NCI-H226 (cell line): ENCODE measurements around the gene AHRR.
"Not testable (repeated sequence)": the region's sequence is repeated elsewhere in the genome, so short reads cannot be mapped to it uniquely, and the experiment has no call there.

Experiments
- DNase-seq: peaks from one replicate; pipeline ENCODE4 v3.0.0-alpha.2; 2015

AHRR gene

DNA sequence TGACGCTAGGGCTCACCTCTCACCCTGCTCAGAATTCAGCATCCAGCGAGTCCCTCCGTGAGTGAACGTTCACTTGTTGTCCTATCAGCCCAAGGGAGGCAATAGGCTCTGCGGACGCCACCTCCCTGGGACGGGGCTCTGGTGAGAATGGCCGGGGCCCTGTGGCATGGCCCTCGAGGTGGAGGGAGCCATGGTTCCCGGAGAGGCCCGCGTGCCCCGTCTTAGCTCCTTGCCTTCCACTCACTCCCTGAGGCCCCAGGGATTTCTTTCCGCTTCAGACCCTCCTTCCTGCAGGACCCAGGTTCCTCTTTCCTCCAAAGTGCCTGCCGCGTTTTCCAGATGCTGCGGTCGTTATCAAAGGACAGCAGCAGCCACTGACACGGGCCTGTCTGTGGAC is 142.9 kb downstream of the AHRR start:
- no peak for DNase-seq

DNA sequence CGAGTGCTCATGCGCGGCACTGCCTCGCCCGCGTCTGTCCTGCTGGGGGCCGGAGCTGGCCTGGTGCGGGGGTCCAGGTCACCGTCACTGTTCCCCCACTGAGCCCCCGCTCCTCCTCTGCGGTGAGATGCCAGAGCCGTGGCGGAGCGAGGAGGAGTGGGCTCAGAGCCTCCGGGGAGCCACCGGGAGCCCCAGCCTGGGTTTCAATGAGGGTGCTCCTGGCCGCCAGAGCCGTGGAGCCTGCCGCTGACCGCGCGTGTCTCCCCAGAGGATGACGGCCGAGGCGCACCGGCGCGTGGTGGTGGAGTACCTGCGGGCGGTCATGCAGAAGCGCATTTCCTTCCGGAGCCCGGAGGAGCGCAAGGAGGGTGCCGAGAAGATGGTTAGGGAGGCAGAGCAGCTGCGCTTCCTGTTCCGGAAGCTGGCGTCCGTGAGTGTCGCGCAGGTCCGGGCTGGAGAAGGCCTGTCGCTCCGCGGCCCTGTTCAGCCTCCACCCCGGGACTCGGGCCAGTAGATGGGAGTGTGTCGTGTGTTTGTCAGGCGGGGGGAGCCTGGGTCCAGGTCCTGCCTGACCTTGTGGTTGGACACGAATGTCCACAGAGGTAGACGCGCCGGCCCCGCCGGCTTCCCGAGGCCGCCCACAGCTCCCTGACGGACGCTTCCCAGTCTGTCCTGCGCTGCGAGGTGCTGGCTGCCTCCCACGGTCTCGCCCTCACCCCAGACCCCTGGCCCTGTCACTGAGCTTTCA is 143.5 kb downstream of the AHRR start:
- no peak for DNase-seq

DNA sequence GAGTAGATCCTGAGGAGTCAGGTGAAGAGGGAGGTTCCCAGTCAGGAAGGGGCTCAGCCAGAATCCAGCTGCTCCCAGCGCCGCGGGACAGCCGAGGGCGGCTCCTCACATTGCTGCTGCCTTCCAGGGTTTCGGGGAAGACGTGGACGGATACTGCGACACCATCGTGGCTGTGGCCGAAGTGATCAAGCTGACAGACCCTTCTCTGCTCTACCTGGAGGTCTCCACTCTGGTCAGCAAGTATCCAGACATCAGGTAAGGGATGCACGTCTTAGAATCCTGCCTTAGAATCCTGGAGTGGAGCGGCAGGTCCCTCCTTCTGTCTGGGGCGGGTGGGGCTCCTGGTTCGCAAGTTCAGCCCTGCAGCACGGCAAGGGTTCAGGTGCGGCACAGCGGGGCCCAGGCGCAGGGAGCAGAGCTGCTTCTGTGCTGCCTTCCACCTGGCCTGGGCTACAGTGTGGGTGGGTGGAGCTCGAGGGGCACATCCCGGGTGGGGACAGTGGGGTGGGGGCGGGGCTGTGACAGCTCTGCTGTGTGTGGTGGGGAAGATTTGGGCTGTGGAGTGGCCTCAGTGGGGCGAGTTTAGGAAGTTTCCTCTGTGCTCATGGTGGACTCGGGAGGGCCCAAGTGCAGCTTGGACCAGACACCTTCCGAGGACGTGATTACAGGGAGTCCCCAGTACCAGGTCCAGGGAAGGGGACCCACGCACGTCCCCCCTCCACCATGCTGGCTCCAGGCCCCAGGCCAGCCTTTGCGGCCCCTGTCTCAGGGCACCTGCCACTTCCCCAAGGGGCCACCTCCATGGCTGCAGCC is 144.3 kb downstream of the AHRR start:
- no peak for DNase-seq

DNA sequence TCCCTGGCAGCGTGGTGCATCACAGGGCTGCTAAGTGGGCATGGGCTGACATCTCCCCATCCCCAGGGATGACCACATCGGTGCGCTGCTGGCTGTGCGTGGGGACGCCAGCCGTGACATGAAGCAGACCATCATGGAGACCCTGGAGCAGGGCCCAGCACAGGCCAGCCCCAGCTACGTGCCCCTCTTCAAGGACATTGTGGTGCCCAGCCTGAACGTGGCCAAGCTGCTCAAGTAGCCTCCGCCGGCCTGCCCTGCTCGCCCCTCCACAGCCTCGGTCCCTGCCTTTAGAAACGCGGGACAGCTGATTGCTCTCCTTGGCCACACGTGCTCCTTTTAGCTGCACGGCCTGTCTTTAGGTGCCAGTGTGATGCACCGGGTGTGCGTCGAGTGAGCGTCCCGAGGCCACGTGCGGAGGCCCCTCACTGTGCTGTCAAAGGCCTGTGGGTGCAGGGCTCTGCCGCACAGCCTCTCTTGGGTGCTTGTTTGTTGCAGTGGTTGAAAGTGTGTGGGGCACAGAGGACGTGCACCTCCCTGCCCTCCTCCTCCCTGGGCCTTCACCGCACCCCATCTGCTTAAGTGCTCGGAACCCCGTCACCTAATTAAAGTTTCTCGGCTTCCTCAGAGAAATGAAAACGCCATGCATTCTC is 145.3 kb downstream of the AHRR start:
- no peak for DNase-seq

DNA sequence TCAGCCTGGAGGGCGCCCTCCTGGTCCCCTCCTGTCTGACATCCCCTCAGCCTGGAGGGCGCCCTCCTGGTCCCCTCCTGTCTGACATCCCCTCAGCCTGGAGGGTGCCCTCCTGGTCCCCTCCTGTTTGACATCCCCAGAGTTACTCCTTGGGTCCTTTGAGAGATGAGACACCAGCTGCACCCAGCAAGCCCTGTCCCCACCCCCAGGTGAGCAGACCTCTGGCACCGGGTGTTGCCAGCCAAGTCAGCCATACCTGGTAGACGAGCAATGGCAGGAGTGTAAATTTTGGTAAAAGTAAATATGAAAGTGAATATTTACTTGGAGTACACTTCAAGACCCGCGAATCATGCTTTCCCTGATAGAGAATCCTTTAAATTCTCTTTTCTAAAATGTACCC is 146.9 kb downstream of the AHRR start:
- no peak for DNase-seq

DNA sequence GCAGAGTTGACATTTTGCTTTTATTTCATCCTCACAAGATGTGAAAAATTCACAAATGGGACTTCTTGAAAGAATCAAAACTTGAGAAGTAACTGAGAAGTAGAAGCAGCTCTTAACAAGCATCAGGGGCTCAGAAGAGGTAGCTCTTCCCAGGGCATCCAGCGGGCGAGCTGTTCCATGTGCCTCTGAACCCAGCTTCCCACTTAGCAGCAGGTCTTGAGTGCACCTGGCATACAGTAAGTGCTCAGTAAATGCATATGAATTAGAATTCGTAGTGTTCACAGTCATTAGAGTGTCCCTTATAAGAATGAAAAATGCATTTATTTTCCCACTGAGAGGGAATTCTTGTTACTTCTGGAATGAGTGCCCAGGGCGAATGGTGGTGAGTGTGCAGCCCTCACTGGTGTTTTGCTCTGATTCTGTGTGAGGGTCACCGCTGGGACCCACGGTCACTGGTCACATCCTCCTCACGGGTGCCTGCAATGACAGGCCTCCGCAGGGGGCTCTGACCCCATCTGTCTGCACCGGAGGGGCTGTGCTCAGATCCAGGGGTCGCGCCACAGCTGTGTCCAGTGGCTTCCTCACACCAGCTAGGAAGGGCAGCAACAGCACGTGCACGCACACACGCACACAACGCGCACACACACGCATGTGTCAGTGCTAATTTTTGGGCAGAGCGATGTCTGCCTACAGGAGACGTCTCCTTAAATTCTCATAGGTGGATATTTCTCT is 148.4 kb downstream of the AHRR start:
- no peak for DNase-seq

DNA sequence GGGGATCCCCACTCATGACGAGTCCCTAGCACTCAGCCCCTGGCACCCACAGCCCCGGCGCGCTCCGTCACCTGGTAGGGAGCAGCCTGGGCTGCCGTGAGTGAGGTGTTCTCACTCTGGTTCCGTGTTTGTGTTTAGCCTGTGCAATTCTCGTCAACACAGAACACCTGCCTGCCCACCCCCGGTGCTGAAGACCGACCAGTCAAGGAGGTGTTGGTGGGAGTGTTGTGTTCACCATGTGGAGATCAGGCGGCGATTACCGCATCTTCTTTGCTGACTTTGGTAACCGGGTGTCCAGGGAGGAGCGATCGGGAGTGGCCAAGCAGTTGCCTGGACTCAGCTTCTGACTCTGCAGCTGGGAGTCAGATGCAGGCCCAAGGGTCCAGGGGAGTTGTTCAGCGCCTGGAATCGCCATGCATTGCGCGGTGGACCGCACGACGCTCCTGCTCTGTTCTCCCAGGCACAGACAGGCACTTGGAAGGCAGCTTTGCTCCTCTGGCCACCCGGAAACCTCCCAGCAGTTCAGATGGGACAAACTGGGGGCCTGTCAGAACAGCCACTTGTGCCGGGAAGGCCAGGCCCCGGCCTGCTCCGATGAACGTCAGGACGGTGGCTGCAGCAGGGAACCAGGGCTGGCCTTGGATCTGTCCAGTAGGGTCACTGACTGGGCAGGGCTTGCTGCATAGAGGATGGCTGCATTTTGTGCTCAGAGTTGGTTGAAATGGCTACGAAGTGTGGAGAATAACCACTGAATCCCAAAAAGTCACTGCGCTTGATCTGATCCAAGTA is 149.6 kb downstream of the AHRR start:
- DNase-seq, result no peak

DNA sequence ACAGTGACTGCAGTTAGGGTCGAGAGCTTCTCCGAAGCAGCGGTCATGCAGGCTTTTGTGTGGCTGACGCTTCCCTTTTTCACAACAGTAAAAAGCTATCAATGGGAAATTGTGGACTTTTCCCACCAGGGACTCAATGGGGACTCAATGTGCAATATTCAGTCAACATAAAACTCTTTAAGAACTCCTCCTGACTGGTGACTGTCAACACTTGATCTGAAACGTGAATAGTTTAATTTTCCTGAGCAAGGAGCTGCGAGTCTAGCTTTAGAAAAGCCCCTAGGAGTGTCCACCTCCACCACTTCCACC is 150.2 kb downstream of the AHRR start:
- no peak for DNase-seq

DNA sequence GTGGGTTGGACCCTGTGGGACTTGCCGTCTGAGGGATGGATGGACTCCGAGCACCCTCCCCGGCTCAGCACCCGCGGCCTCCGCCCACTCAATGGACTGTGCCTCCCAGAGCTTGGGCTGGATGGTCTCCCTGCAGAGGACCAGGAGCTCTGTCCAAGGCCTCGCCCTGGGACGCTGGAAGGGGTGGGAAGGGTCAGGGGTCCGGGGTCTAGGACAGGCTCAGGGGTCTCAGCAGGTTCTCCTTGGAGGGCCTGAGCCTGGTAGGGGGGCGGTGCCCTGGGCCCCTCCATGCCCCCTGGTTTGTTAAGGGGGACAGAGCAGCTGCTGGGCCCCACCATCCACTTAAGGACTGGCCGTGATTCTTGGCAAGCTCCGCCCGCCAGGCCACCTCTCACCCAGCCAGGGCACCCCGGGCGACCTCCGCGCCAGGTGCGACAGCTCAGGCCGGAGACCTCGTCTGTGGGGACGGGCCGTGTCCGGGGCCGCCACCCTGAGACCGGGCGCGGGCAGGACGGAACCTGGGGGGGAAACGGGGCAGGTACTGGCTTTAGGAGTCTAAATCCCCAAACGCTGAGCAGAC is 150.7 kb downstream of the AHRR start:
- DNase-seq, result no peak

DNA sequence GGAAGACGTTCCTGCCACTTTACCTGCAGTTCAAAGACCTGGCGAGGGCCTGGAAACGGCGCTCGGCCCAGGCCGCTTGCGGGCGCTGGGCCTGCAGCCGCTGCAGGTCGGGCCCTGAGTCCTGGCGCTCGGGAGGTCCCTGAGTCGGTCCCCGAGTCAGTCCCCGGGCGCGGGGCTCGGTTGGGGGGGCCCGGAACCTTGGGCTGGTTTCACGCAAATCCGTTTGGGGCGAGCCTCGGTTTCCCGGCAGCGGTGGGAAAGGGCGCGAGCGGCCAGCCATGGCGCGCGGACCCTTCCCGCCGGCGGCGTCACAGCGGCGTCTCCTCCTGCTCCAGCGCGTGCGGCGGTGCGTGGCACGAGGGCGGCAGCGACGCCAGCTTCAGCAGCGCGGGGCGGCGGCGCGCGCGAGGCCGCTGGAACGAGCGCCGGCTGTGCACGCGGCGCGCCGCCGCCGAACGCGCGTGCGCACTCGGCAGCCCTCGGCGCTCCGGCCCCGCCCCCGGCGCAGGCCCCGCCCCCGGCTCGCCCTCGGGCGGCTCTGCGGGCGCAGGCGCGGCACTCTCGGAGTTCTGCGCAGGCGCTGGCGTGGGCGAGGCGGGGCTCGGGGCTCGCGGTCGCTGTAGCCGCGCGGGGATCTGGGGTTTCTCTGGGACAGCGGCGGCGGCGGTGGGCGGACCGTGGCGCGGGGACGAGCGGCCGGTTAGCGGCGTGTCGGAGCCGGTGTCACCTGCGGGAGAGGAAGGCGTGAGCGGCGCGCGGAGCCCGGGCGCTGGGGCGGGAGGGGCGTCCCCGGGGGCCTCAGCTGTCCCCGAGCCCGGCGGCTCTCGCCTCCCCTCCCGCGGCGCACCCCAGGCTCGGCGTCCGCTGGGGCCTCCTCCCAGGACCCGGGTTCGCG is 151.4 kb downstream of the AHRR start:
- peak; percentile 64 for DNase-seq

DNA sequence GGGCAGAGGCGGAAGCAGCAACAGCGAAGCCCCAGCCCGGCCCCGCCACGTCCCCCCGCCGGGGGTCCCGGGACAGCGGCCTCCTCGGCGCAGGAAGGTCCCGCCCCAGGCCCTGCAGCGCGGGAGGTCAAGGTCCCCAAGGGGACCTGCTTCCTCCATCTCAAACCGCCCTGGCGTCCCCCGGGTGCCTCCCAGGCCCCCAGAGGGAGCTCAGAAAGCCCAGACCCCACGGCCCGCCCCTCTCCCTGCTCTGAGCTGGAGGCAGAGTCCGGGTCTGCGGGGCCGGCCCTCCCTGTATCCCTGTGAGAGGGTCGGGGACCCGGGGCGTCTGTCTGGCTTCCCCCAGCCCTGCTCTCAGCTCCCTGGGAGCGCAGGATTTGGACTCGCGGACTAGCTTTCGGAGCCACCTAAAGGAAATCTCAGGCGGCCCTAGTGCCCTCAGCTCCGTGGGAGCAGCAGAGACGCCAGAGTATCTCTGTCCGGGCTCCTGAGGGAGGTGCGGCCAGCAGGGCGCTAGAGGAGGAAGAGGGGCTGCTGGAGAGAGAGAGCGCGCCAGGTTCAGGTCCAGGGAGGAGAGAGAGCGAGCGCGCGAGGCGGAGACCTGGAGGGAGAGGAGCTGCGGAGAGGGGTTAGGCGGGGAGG is 152.2 kb downstream of the AHRR start:
- peak; percentile 24 for DNase-seq

DNA sequence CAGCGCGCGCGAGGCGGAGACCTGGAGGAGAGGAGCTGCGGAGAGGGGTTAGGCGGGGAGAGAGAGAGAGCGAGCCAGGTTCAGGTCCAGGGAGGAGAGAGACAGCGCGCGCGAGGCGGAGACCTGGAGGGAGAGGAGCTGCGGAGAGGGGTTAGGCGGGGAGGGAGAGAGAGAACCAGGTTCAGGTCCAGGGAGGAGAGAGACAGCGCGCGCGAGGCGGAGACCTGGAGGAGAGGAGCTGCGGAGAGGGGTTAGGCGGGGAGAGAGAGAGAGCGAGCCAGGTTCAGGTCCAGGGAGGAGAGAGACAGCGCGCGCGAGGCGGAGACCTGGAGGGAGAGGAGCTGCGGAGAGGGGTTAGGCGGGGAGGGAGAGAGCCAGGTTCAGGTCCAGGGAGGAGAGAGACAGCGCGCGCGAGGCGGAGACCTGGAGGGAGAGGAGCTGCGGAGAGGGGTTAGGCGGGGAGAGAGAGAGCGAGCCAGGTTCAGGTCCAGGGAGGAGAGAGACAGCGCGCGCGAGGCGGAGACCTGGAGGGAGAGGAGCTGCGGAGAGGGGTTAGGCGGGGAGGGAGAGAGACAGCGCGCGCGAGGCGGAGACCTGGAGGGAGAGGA is 152.8 kb downstream of the AHRR start:
- not testable (repeated sequence) for DNase-seq

DNA sequence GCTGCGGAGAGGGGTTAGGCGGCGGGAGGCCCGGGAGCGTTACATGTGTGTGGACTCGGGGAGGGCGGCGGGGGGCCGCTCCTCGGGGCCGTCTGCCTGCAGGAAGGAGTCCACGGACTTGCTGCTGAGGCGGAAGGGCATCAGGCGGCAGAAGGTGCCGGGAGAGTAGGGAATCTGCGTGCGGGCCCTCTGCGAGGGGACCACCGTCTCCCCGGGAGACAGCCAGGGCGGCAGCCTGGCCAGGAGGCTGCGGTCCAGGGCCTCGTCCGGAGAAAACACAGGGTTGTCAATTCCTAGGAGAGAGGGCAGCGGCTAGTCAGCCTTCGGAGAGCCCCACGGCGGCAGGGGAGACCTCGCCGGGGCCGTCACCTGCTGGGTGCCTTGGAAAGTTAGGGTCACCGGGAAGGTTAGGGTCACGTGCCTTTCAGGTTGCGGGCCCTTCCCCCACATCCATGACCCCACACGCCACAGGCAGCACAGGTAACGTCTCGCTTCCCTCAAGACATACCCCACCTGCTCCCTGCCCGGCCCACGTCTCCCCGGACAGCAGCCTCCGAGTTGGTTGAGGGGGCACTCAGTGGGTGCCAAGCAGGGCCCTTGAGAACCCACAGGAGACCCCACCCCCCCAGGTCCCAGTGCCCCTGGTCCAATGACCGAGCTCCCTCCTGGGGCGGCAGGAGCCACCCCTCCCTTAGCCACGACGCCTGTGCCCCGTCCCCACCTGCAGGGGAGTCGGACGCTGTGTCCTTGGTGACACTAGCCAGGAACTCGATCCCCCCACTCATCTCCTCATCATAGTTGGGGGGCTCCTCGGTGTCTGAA is 153.5 kb downstream of the AHRR start:
- DNase-seq, result no peak

DNA sequence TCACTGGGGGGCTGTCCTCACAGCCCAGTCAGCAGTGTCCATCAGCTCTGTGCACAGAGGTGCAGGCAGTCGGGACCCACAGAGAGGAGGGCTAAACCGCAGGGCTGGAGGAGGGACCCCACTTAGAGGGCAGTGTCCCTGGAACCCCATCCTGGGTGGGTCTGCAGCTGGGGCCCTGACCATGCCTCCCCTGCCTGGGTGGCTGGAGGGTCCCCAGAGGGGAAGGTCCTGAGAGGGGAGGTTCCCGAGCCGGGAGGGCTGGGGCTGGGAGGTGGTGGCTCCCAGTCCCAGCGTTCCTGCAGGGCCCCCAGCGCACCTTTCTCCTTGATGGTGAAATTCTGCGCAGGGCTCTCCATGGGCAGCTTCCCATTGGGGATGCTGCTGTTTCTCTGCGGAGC is 154.2 kb downstream of the AHRR start:
- DNase-seq, result no peak

DNA sequence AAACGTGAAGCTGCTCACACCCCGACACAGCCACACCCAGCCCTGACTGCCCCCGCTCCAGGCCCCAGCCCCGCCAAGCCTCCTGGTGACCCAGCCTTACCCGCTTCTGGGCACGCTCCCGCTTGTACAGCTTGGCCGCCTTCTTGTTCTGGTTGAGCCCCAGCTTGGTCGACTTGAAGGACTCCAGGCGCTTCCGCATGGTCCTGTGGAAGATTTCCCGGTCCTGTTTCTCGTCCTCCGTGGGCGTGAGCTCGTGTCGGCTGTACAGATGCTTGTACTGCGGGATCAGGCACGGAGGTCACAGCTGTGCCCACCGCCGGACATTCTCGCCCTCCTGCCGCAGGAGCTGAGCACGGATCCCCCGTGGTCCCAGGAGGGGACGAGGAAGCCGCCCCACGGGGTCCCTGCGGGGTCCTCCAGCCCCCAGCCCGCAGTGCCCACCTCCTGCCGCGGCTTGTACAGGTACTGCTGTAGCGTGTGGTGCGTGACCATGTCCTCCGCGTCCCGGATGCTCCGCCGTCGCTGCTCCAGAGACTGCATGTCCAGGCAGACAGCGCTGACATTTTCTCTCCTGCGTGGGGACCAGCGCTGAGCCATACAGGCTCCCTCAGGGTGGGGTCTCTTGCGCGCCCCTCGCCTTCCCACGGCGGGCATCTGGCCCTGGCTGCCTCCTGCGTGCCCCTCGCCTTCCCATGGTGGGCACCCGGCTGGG is 154.7 kb downstream of the AHRR start:
- no peak for DNase-seq

DNA sequence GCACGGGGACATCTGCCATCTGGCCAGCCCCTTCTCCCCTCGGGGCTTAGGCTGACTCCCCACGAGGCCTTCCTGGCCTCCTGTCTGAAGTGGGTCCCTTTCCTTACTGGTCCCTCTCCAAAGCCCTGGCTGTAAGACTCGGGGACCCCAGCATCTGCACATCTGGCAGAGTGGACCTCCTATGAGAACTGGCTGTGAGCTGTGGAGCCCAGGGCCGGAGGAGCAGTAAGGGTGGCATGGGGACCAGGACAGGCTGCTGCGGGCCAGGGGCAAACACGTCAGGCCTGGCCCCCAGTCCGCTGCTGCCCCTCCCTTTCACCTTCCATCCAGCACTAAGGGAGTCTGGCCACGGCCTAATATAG is 155.3 kb downstream of the AHRR start:
- DNase-seq, result no peak

DNA sequence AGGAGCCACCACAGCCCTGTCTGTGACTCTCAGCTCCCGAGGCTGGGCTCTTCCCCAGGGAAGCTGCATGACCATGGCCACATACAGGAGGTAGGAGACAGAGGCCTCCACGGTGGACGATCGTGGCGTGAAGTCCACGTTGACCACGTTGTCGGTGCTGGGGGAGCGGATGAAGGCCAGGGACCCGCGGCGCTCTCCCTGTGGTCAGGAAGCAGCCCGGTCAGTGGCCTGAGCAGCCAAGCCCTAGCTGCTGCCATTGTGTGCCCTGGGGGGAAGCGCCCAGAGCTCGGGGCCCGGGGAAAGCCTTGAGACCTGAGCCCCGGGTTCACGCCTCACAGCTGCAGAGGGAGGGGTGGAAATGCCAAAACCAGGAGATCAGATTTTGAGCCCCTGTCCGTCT is 155.7 kb downstream of the AHRR start:
- no peak for DNase-seq

DNA sequence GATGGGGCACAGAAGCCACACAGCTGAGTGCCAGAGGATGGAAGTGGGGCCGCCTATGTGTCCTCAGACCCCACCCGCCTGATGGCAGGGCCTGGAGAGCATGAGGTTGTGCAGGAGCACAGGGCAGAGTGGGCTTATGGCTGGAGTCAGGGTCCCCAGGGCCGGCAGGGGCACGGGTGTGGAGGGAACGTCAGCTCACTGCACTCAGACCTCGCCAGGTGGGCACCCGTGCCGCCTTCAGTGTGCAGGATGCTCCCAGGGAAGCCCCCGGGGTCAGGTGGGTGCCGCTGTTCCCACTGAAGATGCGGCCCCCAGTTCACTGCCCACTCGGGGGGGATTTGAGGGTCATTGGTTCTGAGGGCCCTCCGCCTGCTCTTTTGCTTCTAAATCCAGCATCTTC is 156.4 kb downstream of the AHRR start:
- no peak for DNase-seq
